ENCODE results near the gene PKNOX2.

DNA sequence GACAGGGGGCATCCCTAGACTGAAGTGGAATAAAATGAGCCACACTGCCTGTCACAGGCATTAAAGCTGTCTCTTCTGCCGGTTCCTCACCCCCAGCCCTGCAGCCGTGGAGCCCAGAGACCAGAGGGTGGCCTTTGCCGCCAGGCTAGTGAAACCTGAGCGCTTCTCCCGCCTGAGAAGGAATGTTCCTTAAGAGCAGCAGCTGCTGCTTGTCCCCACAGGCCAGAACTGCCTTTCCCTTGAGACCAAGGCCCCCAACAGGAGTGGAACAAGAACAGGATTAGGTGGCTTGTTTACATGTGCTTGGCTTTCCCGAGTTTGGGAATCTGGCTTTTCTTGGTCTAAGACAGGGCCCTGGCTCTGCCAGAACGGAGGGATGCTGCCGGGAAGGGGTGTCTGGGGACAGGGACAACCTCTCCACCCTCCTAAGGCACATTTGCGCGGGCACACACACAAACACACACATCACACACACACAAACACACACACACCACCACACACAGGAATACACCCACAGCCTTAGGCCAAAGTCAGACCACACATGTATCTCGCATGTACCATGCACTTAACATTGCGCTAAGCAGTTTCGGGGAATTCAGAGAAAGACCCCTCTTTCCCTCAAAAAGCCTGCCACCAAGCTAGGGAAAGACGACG is 239.7 kb downstream of the PKNOX2 start:
- no peak for TF ChIP-seq EZH2phosphoT487 (IDR thresholded peaks at IDR 0.05; ENCODE audit: borderline replicate concordance, low read length)
- TF ChIP-seq CTCF (IDR thresholded peaks at IDR 0.05; ENCODE audit: low read depth, low read length, poor library complexity, severe bottlenecking) = no peak

All from DOHH2 (cell line).